MCF 10A (cell line): Measurements from ENCODE around the gene ZNF536. TPM values are rescaled to one million over a fixed set of nuclear protein-coding genes. Genes with fewer than 3 reads are reported as not detected.

Experiments used
- BruUV-seq: library from RNA; stranded (reverse); fragments of 400-500 nt; replicated peaks from 2 replicates; lab custom pipeline; 2021; lab: Mats Ljungman, UMichigan
- CTCF ChIA-PET: fragments of 300-600 bp; sonication (Branson Sonifier 250); formaldehyde crosslinking; extraction: SDS; loops from one replicate; lab custom pipeline; 2021; ENCODE audit warnings: antibody characterized with exemption, inconsistent platforms; lab: Yijun Ruan, JAX
- POLR2A ChIA-PET: fragments of 300-600, 350-650 bp; sonication (Branson Sonifier 250); formaldehyde crosslinking; extraction: SDS; loops from one replicate; lab custom pipeline; 2020; ENCODE audit warnings: antibody characterized with exemption, inconsistent platforms; lab: Yijun Ruan, JAX
- DNase-seq: peaks from one replicate; pipeline ENCODE4 v3.0.0-alpha.2; 2018; ENCODE audit not compliant: unreplicated experiment
- H3K27ac Mint-ChIP-seq: one replicate; pipeline ENCODE4 v1.8.0; 2022; ENCODE audit warnings: mild to moderate bottlenecking, low read depth, mixed read lengths; ENCODE audit not compliant: unreplicated experiment
- H3K27me3 Mint-ChIP-seq: one replicate; pipeline ENCODE4 v1.8.0; 2022; ENCODE audit warnings: mixed read lengths; ENCODE audit not compliant: insufficient read depth, unreplicated experiment
- H3K36me3 Mint-ChIP-seq: one replicate; pipeline ENCODE4 v1.8.0; 2022; ENCODE audit warnings: mild to moderate bottlenecking, moderate library complexity, mixed read lengths; ENCODE audit not compliant: insufficient read depth, unreplicated experiment
- H3K4me1 Mint-ChIP-seq: one replicate; pipeline ENCODE4 v1.8.0; 2022; ENCODE audit warnings: mixed read lengths; ENCODE audit not compliant: insufficient read depth, unreplicated experiment
- H3K4me3 Mint-ChIP-seq: one replicate; pipeline ENCODE4 v1.8.0; 2022; ENCODE audit warnings: mild to moderate bottlenecking, moderate library complexity, mixed read lengths; ENCODE audit not compliant: unreplicated experiment
- H3K9me3 Mint-ChIP-seq: one replicate; pipeline ENCODE4 v1.8.0; 2022; ENCODE audit warnings: mixed read lengths; ENCODE audit not compliant: unreplicated experiment
- CTCF ChIP-seq: fragments of 200-600 bp; IDR thresholded peaks from one replicate; pipeline ENCODE4 v1.8.0; 2022; ENCODE audit warnings: antibody characterized with exemption, mild to moderate bottlenecking; ENCODE audit not compliant: unreplicated experiment
- intact Hi-C: fragments of 100-400 bp; cut with micrococcal nuclease; formaldehyde crosslinking; loops from 2 replicates; pipeline ENCODE4 v1.14.1; 2022
- total RNA-seq: library from RNA; stranded (reverse); gene quantifications from 2 replicates; pipeline ENCODE4 v1.2.3, GENCODE V29; 2022

Gene ZNF536
- total RNA-seq, 1 experiment from 2014 or later = not detected

- H3K4me1 Mint-ChIP-seq = no peaks in the 10 kb centered on the region
Observed at GRCh38 chr19:30350692-30351663, 21.2 kb upstream of the ZNF536 start.

GRCh38 chr19:30351774-30352173 lies 20.4 kb upstream of the ZNF536 start:
- intact Hi-C loops = no loop called here
- no peak for DNase-seq
- Mint-ChIP-seq H3K4me1 (no peaks in the 10 kb centered on the region), H3K9me3 (peaks cover 19% of the 10 kb centered on the region), H3K27ac (no peak overlapping the region), H3K27me3 (no peaks in the 10 kb centered on the region), H3K4me3 (no peak overlapping the region), H3K36me3 (no peaks in the 10 kb centered on the region)
- ChIA-PET CTCF (interaction anchor here (0.6 kb wide), 1 partner anchor 46 kb away, joined by 5 read pairs; no protein-coding TSS in a partner anchor), POLR2A (no interaction called here)
- TF ChIP-seq CTCF = no peak
- BruUV-seq = no TSS peak

More at GRCh38 chr19:30350692-30351663, 21.2 kb upstream of the ZNF536 start:
- CTCF ChIA-PET = no interaction called here
- intact Hi-C loops = no loop called here
- DNase-seq = no peak
- Mint-ChIP-seq H3K27me3 (no peaks in the 10 kb centered on the region), H3K4me3 (no peak overlapping the region), H3K36me3 (no peaks in the 10 kb centered on the region), H3K9me3 (peaks cover 11% of the 10 kb centered on the region), H3K27ac (no peak overlapping the region)
- BruUV-seq = no TSS peak
- TF ChIP-seq CTCF = no peak
- POLR2A ChIA-PET = no interaction called here

DNA sequence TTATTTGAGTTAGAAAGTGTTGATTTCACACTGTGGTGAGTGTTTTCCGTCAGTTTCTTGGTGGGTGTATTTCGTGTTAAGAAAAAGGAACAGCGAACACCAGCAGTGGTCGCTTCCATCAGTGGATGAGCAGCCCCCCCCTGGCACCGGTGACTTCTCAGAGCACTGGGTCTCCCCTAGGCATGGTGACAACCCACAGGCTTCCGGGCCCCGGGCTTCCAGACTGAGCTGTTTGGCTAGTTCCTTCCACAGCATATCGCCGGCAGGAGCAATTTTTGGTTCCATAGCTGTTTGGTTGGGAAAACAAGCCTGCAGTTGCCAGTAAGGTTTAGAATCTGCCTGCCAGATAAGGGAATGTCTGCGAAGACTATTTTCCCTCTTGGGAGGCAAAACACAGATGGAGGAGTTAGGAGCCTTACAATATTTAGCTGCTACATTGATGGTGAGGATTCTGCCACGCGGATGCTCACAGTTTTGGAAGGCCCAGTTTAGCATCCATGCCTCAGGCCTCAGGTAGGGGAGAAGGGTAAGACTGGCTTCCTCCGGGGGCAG lies 18.7 kb upstream of the ZNF536 start:
- no peak for DNase-seq
- ChIA-PET POLR2A (no interaction called here), CTCF (interaction anchor here (0.6 kb wide), 1 partner anchor 610 kb away, joined by 3 read pairs; no protein-coding TSS in a partner anchor)
- Mint-ChIP-seq H3K4me1 (no peaks in the 10 kb centered on the region), H3K9me3 (peaks cover 19% of the 10 kb centered on the region), H3K27ac (no peak overlapping the region), H3K27me3 (no peaks in the 10 kb centered on the region), H3K36me3 (no peaks in the 10 kb centered on the region), H3K4me3 (no peak overlapping the region)
- intact Hi-C loops = no loop called here
- no TSS peak for BruUV-seq
- no peak for TF ChIP-seq CTCF

- Mint-ChIP-seq H3K27ac (no peak overlapping the region), H3K4me1 (no peaks in the 10 kb centered on the region), H3K4me3 (no peak overlapping the region), H3K27me3 (no peaks in the 10 kb centered on the region), H3K36me3 (no peaks in the 10 kb centered on the region), H3K9me3 (peaks cover 19% of the 10 kb centered on the region)
- intact Hi-C loops = no loop called here
- BruUV-seq = no TSS peak
- DNase-seq = no peak
- ChIA-PET CTCF (interaction anchor here (0.6 kb wide), 1 partner anchor 64 kb away, joined by 3 read pairs; no protein-coding TSS in a partner anchor), POLR2A (interaction anchor here (0.9 kb wide), 1 partner anchor 192 kb away, joined by 4 read pairs; no protein-coding TSS in a partner anchor)
- no peak for TF ChIP-seq CTCF
Observed at GRCh38 chr19:30355586-30355985, 16.6 kb upstream of the ZNF536 start.
